Spinal cord (tissue), 10 donors: ENCODE data around the gene SP6. TPM values are rescaled to one million over a fixed set of nuclear protein-coding genes. Genes with fewer than 3 reads are reported as not detected.

Experiments used
- DNase-seq, 6 donors: peaks; one replicate each; pipeline versions ENCODE4 v3.0.0 to v3.0.0-alpha.2; 2013 to 2015; ENCODE audit warnings: low spot score in 6 of 6, low read depth in 4 of 6
- H3K27ac ChIP-seq: one replicate; pipeline ENCODE4 v1.5.1; 2013; ENCODE audit warnings: low read depth, low read length, control low read depth
- H3K27me3 ChIP-seq: one replicate; pipeline ENCODE4 v1.6.1; 2013; ENCODE audit warnings: low read length; ENCODE audit not compliant: control insufficient read depth, insufficient read depth
- H3K36me3 ChIP-seq: one replicate; pipeline ENCODE4 v1.6.1; 2013; ENCODE audit warnings: low read length; ENCODE audit not compliant: control insufficient read depth, insufficient read depth
- H3K4me1 ChIP-seq: one replicate; pipeline ENCODE4 v1.6.1; 2013; ENCODE audit warnings: low read length; ENCODE audit not compliant: control insufficient read depth, insufficient read depth
- H3K4me3 ChIP-seq: one replicate; pipeline ENCODE4 v1.5.1; 2013; ENCODE audit warnings: low read depth, low read length, control low read depth
- H3K9me3 ChIP-seq: one replicate; pipeline ENCODE4 v1.6.1; 2013; ENCODE audit warnings: low read length; ENCODE audit not compliant: control insufficient read depth, insufficient read depth
- WGBS: methylation state at CpG from one replicate; pipeline ENCODE4 v1.1.5; 2013; ENCODE audit warnings: missing lambda C conversion rate; ENCODE audit not compliant: insufficient coverage; 5-methylcytosine and 5-hydroxymethylcytosine counted together
- polyA plus RNA-seq, 2 donors: library from polyadenylated mRNA; unstranded; fragments of 120-200 nt; gene quantifications; one replicate each; pipeline ENCODE4 v1.2.1, GENCODE V29; 2013; ENCODE audit not compliant: insufficient read length in 2 of 2
- total RNA-seq, 2 donors: library from RNA; depleted of rRNA in 1 of 2; stranded (reverse); fragments of 120-200 nt in 1 of 2; fragments of >200 nt in 1 of 2; gene quantifications; one replicate each; pipeline versions ENCODE4 v1.2.3 to v1.2.4, GENCODE V29; 2013 to 2014
- donor health status: healthy.

The SP6 gene
- total and polyA plus RNA-seq, 4 donors = 0.22 to 0.92 (median 0.40) TPM

DNA sequence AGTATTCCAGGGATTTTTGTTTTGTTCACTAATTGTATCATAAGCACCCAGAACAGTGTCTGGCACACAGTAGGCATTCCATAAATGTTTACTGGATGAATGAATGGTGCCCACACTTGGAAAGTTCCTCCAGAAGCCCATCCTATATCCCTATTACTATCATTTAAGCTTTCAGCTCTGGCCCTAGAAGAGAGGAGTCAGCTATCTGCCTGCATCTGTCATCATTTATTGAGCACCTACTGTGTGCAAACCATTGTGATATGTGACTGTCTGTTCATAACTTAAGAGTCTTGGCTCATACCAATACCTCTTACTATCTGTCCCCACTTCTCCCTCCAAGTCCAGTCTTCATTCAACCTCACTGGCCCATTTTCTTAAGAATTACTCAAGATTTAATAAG is 20.1 kb upstream of the SP6 start:
- no peak overlapping the region for H3K27ac ChIP-seq
- H3K27me3 ChIP-seq = peaks cover 64% of the 10 kb centered on the region
- H3K9me3 ChIP-seq = no peaks in the 10 kb centered on the region
- no peak for DNase-seq
- peaks cover 20% of the 10 kb centered on the region for H3K4me1 ChIP-seq
- H3K4me3 ChIP-seq = no peak overlapping the region
- H3K36me3 ChIP-seq = no peaks in the 10 kb centered on the region

DNA sequence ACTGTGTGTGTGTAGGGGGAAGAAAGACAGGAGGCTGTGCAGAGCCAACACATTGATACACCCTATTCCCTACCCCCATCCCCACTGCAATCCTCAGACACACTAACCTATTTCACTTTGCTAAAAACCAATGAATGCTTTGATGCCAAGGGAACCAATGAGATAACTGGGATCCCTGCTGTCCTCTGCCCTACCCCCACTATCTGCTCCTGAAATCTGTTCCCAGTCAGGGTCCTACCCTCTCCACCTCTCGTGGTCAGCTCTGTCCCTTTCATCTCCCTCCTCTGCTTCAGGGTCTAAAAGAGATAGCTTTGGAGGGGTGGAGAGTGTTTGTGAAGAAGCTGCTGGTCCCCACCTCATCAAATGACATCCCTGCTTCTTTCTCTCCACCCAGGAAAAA is 19.1 kb upstream of the SP6 start:
- no peak for DNase-seq
- no peaks in the 10 kb centered on the region for H3K9me3 ChIP-seq
- no CpG with 5 or more reads among the region's 1 CpG for WGBS
- peaks cover 68% of the 10 kb centered on the region for H3K27me3 ChIP-seq
- no peak overlapping the region for H3K27ac ChIP-seq
- peaks cover 20% of the 10 kb centered on the region for H3K4me1 ChIP-seq
- no peaks in the 10 kb centered on the region for H3K36me3 ChIP-seq
- no peak overlapping the region for H3K4me3 ChIP-seq

DNA sequence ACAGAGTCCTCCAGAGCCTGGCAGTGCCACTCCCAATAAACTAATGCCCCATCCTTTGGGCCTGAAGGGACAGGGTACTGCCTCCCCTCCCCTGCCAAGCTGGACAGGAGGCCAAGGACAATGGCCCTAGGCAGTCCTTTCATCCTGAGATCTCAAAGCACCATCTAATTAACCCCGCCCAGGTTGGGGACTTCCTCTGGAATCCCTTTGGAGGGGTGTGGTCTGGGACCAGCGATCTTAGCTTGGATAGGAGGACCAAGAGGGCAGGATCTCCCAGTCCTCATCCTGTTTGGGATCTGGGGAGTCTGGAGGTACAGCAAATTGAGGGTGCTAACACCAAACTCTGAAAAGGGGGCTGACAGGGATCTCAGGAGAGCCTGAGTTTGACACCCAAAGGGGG is 18.2 kb upstream of the SP6 start:
- no peaks in the 10 kb centered on the region for H3K36me3 ChIP-seq
- no peak overlapping the region for H3K4me3 ChIP-seq
- no peaks in the 10 kb centered on the region for H3K9me3 ChIP-seq
- H3K4me1 ChIP-seq = peaks cover 22% of the 10 kb centered on the region
- 13% methylated on average over 1 of the region's 2 CpGs for WGBS
- H3K27ac ChIP-seq = no peak overlapping the region
- DNase-seq = no peak
- peaks cover 60% of the 10 kb centered on the region for H3K27me3 ChIP-seq

DNA sequence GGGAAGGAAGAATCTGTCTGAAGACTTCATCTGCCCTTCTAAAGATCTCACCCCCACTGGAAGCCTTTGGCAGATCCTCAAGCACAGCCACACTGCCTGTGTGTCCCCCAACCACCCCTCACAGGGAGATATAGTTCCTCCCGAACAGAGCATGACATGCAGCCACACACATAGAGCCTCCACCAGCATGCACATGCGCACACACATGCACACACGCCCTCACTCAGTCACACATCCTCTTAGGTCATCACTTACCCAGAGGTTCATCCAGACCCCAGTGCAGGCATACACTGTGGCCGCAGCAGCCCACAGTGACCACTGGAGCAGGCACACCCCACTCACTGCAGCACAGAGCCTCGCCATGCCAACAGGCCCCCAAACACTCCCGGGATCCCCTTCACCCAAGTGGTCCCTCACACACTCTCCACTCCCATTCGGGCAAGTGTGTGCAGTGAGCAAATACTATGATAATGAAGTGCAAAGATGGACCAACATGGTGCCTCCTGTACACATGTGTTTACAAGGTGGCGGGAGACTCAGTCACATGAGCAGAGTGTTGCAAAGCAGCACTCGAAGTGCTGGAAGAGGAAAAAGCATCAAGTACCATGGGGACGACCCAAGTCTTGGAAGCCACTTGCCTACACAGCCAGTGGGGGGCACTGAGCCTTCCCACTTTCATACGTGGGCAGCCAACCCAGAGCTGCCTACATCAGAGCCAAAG is 17.0 kb upstream of the SP6 start:
- no peak overlapping the region for H3K4me3 ChIP-seq
- H3K4me1 ChIP-seq = peaks cover 22% of the 10 kb centered on the region
- peaks cover 51% of the 10 kb centered on the region for H3K27me3 ChIP-seq
- no peaks in the 10 kb centered on the region for H3K9me3 ChIP-seq
- no peak overlapping the region for H3K27ac ChIP-seq
- WGBS = 86% methylated on average over 9 of the region's 11 CpGs
- DNase-seq = no peak
- no peaks in the 10 kb centered on the region for H3K36me3 ChIP-seq

DNA sequence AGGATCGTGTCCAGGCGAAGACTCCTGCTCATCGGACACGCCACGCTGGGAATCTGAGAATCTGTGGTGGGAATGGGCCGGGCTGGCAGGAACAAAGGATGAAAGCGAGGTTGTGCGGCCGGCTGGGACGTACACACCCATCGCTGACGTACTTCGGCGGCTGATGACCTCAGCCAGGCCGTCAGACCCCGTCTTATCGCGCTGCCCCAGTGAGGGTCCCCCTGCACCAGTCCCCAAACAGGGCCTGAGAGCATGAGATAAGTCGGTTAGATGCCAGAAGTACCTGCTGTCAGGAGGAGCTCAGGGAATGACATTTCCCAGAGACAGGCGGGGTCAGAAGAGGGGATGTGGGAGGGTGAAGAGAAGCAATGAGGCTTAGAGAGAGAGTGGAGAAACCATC is 16.0 kb upstream of the SP6 start:
- H3K27me3 ChIP-seq = peaks cover 40% of the 10 kb centered on the region
- H3K4me3 ChIP-seq = no peak overlapping the region
- WGBS = 49% methylated on average over 20 of the region's 20 CpGs
- H3K36me3 ChIP-seq = no peaks in the 10 kb centered on the region
- H3K4me1 ChIP-seq = peaks cover 16% of the 10 kb centered on the region
- DNase-seq = no peak
- H3K27ac ChIP-seq = no peak overlapping the region
- H3K9me3 ChIP-seq = no peaks in the 10 kb centered on the region

DNA sequence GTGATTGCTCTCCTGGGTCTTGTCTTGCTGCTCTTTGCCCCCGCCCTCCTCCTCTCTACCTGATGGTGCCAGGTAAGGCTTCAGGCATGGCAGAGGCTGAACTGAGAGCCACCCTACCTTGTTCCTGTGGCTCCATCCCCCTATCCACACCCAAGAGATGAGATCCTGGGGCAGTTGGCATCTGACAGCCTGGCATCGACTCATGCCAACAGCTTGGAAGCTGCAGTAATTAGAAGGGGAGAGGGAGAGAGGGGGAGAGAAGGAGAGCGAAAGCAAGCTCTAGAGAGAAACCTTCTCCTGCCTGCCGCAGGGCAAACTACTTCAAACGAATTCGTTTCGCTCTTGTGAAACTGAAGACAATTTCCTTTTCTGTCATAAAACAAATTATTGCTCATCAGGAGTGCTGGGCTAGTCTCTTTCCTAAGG is 13.8 kb upstream of the SP6 start:
- H3K4me3 ChIP-seq = no peak overlapping the region
- H3K27ac ChIP-seq = no peak overlapping the region
- no peaks in the 10 kb centered on the region for H3K36me3 ChIP-seq
- H3K4me1 ChIP-seq = peaks cover 16% of the 10 kb centered on the region
- 26% methylated on average over 6 of the region's 7 CpGs for WGBS
- peaks cover 23% of the 10 kb centered on the region for H3K27me3 ChIP-seq
- no peaks in the 10 kb centered on the region for H3K9me3 ChIP-seq
- DNase-seq = peak in 2 of 6 donors; percentile 68 to 69

DNA sequence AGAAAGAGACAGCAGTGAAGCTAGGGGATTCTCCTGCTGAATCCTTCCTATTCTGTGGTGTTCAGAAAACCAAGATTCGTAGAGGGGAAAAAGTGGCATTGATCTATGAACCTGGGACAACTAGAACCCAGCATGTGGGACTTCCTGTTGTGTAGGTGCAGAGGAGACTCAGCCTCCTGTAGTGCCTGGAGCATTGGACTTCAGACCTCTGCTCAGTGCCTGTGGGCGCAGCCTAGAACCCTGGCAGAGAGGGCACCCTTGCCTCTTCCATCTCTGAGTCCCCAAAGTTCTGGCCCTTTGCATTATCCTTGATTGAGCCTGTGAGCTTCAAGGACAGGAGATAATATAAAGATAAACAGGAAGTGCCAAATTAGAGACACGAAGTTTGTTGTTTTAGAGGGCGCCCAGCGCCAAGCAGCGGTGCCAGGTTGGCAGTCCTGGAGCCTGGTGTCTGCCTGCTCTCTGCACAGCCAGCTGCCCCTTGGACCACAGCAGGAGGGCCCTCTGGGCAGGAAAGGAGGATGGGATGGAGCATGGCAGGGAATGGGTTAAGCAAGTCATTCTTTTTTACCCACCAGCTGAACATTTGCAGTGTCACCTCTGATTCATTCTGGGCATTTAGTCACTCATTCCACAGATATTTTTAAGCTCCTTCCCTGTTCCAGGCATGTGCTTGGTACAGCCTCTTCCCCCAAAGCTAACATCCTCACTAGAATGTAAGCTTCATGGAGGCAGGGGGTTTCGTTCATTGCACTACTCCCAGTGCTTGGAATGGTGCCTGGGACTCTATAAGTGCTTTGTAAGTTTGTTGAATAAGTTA is 11.9 kb upstream of the SP6 start:
- Histone ChIP-seq H3K27me3 (peaks cover 17% of the 10 kb centered on the region), H3K36me3 (no peaks in the 10 kb centered on the region), H3K27ac (no peak overlapping the region), H3K9me3 (no peaks in the 10 kb centered on the region), H3K4me3 (no peak overlapping the region), H3K4me1 (peaks cover 13% of the 10 kb centered on the region)
- DNase-seq = no peak
- 76% methylated on average over 6 of the region's 7 CpGs for WGBS

DNA sequence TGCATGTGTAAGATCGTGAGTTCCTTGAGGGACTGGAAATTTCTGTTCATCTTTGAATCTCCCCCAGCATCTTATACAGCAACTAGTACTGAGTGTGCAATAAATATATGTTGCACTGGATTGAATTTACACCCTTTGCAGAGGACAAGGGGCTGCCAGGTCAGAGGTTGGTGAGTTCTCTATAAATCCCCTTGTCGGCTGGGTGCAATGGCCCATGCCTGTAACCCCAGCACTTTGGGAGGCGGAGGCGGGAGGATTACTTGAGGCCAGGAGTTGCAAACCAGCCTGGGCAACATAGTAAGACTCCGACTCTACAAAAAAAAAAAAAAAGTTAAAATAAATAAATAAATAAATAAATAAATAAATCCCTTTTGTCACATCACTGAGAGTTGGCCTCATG is 9.4 kb upstream of the SP6 start:
- DNase-seq = no peak
- Histone ChIP-seq H3K27me3 (peaks cover 30% of the 10 kb centered on the region), H3K4me3 (no peak overlapping the region), H3K36me3 (no peaks in the 10 kb centered on the region), H3K4me1 (peaks cover 9% of the 10 kb centered on the region), H3K9me3 (no peaks in the 10 kb centered on the region), H3K27ac (no peak overlapping the region)
- 78% methylated on average over 1 of the region's 5 CpGs for WGBS

DNA sequence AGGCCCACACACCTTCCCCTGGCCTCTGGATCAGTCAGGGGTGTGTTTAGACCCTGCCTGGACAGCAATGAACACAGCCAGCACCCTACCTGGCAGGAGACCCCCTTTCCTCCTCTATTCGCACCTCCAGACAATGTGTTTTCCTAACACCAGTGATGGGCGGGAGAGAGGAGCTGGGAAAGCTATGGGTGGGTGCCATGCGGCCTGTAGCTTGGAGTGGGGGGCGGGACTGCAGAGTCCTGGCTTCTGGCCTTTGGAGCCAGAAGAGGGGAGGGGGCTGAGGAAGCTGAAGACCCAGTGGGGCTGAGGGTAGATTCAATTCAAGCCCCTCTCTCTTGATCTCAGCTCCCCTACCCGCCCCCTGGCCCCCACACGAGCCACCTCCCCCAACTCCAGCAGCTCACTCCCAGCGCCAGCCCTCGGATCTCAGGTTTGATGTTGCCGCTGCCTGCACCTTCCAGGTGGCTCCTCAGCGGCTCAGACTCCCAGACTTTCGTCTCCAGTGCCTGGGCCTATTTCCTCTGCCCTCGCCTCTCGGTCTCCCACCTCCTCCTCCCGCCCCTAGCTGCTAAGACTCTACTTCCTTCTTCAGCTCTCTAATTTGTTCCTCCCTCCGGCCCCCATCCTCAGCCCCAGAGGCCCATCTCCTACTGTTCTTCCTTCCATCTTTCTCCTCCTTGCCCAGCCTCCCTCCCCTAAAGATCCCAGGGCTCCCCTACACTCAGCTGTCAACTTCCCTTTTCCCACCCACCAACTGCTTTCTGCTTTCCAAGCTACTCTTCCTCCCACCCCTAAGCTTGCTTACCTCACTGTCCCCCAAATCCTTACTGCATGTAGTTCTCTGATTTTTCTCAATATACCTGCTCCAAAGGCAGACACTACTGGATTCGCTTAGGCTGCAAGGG is 6.8 kb upstream of the SP6 start:
- H3K27me3 ChIP-seq = peaks cover 55% of the 10 kb centered on the region
- no peak overlapping the region for H3K4me3 ChIP-seq
- DNase-seq = no peak
- H3K4me1 ChIP-seq = no peaks in the 10 kb centered on the region
- no peaks in the 10 kb centered on the region for H3K9me3 ChIP-seq
- H3K36me3 ChIP-seq = no peaks in the 10 kb centered on the region
- 37% methylated on average over 10 of the region's 16 CpGs for WGBS
- H3K27ac ChIP-seq = no peak overlapping the region
